Measurements from ENCODE around the gene ADGRL3.
"Not testable (repeated sequence)": the region's sequence is repeated elsewhere in the genome, so short reads cannot be mapped to it uniquely, and the experiment has no call there.

Gene ADGRL3

GRCh38 chr4:61293707-61294400 is 93.7 kb downstream of the ADGRL3 start:
- DNase-seq = no peak

- DNase-seq = no peak
Observed at GRCh38 chr4:61294936-61295335, 94.8 kb downstream of the ADGRL3 start.

DNA sequence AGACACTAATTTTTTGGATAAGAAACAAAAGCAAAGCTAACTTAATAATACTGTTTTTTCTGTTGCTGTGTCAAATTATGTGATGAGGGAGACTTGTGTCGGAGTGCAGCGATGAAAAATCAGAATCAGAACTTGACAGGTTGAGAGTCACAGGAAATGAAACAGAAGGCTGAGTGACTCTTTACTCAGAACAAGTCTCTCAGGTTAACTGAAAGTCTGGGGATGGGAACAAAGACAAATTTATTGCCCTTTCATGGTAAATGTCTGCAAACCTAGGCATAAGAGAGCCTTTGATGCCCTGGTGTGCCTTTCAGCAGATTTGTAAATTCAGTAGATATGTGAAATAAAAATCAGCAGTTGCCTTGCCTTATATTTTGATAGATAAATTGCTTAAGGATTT is 96.0 kb downstream of the ADGRL3 start:
- DNase-seq = no peak

DNA sequence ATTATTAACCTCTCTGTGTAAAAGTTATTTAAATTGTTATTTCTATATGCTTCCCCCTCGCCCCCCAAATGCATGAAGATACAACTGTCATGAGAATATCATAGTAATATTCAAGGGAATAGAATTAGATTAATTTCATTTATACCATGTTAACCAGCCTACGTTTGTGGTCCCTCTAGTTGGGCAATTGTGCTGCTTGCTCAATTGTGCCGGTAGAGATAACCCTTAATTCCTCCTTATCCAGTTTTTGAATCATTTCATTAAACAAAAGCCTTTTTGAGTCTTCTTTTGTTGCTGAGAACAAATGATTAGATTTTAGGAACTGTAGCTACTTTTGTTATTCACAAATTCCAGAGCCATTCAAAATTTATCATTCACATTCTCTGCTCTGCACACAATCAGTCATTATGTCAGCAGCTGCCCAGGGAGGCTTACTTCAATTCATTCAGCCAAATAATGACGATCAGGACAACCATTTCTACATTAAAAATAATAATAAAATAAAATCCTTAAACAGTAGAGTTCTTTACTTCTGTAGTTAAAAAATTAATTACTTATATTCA is 98.1 kb downstream of the ADGRL3 start:
- no peak for DNase-seq

GRCh38 chr4:61299316-61299715 is 99.2 kb downstream of the ADGRL3 start:
- no peak for DNase-seq

DNA sequence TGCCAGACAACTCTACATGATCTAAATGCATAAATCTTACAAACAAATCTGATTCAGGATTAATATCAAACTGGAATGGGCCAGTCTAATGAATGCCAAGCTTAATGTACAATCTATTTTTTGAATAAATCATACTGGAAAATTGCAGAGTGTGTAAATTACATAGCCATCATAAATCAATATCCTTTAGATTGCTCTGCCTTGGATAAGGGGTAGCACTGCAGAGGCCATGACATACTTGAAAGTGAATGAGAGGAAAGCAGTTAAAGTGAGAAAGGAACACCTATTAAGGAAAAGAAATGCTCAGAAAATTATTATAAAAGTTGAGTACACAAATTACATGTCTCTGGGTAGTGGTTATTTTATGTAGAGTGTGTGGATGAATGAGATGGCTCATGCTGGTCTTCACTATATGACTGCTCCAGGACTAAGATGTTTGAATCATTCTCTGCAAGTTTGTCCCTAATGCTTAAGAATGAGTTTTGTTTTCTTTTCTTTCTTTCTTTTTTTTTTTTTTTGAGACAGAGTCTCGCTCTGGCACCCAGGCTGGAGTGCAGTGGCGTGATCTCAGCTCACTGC is 100.2 kb downstream of the ADGRL3 start:
- no peak for DNase-seq

GRCh38 chr4:61301271-61301670 is 101.1 kb downstream of the ADGRL3 start:
- no peak for DNase-seq

DNA sequence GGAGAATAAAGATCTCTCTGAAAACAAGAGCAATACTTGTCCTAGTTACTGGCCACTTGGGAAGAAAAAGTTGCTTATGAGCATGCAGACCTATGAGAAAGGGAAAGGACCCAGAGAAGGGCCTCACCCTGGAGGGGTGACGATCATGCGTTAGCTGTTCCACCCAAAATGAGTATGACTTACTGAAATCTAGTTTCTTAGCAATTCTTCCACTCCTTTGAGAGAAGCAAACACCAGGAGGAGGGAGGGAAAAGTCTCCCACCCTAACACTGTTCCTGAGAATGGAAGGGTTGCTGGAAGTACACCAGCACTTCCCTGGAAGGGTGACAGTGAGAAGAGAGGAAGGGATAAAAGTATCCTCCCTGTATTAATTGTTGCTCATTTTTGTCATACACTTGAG is 107.9 kb downstream of the ADGRL3 start:
- no peak for DNase-seq

- DNase-seq = no peak
Observed at GRCh38 chr4:61309616-61310015, 109.5 kb downstream of the ADGRL3 start.

- no peak for DNase-seq
Observed at GRCh38 chr4:61312526-61312925, 112.4 kb downstream of the ADGRL3 start.

GRCh38 chr4:61318431-61318830 is 118.3 kb downstream of the ADGRL3 start:
- DNase-seq = no peak

DNA sequence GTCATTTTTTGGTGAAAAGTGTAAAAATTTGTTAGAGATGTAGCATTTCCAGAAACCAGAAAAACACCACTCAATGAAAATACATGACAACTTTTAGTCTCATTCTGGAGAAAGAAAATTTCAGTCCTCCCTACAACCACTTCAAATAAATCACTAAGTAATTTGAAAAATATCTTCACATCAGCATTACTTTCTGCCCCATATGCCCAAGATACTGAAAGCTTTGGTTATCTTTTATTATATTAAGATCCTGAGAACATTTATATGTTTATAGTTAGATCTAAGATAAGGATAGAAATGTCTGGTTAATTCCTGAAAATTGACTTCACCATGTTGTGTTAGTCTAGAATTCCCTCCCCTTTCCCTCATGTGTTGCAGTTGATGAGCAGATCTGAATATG is 119.0 kb downstream of the ADGRL3 start:
- no peak for DNase-seq

DNA sequence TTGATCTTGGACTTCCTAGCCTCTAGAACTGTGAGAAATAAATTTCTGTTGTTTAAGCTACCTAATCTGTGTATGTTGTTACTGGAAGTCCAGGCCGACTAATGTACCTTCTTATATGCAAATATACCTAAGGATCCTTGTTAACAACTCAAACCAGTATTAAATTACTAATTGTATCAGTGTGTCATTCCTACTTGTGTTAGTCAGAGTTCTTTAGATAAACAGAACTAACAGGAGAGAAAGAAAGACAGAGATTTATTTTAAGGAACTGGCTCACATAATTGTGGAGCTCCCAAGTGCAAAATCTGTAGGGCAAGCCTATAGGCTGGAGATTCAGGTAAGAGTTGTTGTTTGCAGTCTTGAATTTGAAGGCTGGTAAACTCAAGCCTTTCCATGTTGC is 120.0 kb downstream of the ADGRL3 start:
- no peak for DNase-seq

GRCh38 chr4:61320631-61321030 is 120.5 kb downstream of the ADGRL3 start:
- no peak for DNase-seq

DNA sequence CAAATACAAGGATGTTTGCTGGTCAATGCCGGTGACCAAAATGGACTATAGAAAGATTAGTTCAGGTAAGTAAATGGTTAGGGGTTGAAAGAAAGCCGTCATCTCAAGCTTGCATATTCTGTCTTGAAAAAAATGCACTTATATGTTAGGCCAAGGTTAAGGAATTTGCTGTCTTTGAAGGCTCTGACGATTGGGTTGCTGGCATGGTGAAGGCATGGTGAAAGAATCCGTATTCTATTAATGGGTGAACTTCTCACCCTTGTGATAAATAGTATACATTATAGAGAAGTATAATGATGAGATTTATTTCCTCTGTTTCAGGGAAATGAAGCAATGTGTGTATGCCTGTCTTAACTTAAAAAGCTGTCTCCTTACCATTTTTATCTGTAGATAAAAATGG is 132.6 kb downstream of the ADGRL3 start:
- no peak for DNase-seq

DNA sequence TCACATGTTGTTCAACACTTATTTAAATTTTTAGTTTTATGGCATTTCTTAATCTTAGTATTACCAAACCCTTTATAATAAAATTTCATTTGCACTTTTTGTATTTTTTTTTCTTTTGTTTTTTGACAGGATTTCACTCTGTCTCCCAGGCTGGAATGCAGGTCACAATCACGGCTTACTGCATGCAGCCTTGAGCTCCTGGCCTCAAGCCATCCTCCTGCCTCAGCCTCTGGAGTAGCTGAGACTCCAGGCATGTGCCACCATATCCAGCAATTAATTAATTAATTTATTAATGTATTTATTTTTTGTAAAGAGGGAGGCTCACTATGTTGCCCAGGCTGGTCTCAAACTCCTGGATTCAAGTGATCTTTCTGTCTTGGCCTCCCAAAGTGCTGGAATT is 133.4 kb downstream of the ADGRL3 start:
- no peak for DNase-seq

DNA sequence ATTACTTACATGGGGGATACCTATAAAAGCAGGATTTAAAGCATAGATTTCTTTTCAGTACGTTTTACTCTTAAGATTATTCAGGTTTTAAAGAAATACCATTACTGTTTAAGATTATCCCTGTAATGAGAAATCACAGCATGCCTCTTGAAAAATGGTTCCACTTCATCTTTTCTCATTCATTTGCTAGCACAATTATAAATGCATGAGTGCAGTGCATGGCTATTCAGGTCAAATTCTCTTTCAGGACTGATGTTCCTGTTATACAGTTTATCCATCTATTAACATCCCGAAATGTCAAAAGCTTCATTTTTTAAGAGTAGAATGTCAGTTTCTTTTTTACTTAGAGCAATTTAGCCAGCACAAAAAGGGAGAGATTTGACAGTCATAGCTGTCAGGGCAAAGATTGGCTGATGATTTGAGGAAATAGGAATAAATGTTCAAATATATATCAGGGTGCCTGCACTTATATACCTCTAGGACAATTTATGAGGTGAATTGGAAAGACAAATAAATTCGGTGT is 135.2 kb downstream of the ADGRL3 start:
- no peak for DNase-seq

DNA sequence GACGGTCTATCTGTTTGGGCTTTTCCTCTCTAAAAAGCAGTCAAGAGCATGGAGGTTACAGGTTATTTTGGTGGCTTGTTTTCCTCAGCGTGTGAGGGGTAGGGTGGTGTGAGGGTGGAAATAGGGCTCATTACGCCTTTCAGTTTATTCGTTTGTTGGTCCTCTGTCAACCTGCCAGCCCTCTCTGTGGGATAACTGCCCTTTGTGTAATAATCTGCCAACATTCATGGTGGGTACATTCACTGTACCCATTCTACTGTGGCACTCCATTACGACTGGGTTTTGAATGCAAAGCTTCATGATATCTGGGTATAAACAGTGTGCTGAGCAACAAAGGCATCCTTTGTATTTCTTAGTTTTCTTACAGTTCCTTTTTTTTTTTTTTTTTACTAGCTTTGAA is 136.4 kb downstream of the ADGRL3 start:
- DNase-seq = no peak

DNA sequence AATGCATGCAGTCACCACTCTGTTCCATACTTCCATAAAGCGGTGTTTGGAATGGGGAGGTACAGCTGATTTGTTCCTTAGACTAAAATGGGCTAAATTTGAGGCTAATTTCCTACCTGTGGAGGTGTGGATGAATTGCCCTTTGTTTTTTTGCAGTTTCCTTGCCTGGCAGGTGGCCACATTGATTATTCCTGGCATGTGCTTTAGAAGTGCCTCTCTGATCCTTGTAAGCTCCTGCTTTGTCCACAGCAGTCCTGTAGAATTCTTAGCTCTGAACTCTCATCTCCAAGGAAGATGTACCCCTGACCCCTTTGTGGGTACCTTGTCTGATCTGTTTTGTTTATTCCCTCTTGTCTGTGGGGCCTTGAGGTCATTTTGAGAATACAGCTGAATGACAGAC is 136.8 kb downstream of the ADGRL3 start:
- DNase-seq = no peak

- DNase-seq = no peak
Observed at GRCh38 chr4:61342061-61342460, 141.9 kb downstream of the ADGRL3 start.

- DNase-seq = no peak
Observed at GRCh38 chr4:61350932-61351331, 150.8 kb downstream of the ADGRL3 start.

DNA sequence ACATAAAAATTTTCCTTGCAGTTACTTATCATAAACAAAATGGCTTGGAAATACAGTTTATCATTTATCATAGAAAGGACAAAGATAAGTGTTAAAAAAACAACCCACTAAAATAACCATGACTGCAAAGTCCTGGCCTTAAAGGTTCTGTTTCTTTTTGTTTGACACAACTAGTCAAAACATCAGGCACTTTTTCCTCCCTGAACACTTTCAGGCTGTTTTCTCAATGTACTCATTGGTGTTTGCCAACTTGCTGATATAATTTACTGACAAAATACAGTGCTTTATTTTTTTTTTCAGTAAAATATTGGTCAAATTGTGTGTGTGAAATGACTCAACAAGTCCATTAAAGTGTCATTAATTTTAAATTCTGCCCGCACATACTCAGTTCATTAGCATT is 156.6 kb downstream of the ADGRL3 start:
- no peak for DNase-seq

GRCh38 chr4:61359301-61359700 is 159.2 kb downstream of the ADGRL3 start:
- DNase-seq = no peak

- DNase-seq = not testable (repeated sequence)
Observed at GRCh38 chr4:61372817-61373216, 172.7 kb downstream of the ADGRL3 start.
